DMS 273 (cell line): Measurements from ENCODE around the gene PEX16.
A peak's percentile ranks its signal among the peaks of the same experiment; 100 is the strongest.

Experiments
- DNase-seq: peaks from one replicate; lab custom pipeline; 2025; ENCODE audit not compliant: unreplicated experiment; lab: John Stamatoyannopoulos, UW

Gene PEX16

GRCh38 chr11:45879803-45880686, 37.6 kb downstream of the PEX16 start:
- no peak for DNase-seq

- no peak for DNase-seq
These were observed 39.8 kb downstream of the PEX16 start for GRCh38 chr11:45877845-45878244.

- no peak for DNase-seq
These were observed 40.5 kb downstream of the PEX16 start for GRCh38 chr11:45877221-45877620.

- DNase-seq = no peak
These were observed 41.3 kb downstream of the PEX16 start for GRCh38 chr11:45876401-45876800.

GRCh38 chr11:45872651-45873356, 44.9 kb downstream of the PEX16 start:
- DNase-seq = peak; percentile 77

- DNase-seq = no peak
These were observed 46.0 kb downstream of the PEX16 start for GRCh38 chr11:45871638-45872037.

GRCh38 chr11:45870706-45871105, 47.0 kb downstream of the PEX16 start:
- DNase-seq = no peak

GRCh38 chr11:45869551-45869950, 48.1 kb downstream of the PEX16 start:
- no peak for DNase-seq

- DNase-seq = no peak
These were observed 53.6 kb downstream of the PEX16 start for GRCh38 chr11:45864041-45864440.

GRCh38 chr11:45860764-45861510, 56.7 kb downstream of the PEX16 start:
- DNase-seq = no peak

- no peak for DNase-seq
These were observed 57.3 kb downstream of the PEX16 start for GRCh38 chr11:45860348-45860747.
